CD4-positive, alpha-beta T cell (primary cell): ENCODE measurements around the gene FRMD4B. TPM values are rescaled to one million over a fixed set of nuclear protein-coding genes. Genes with fewer than 3 reads are reported as not detected.
A peak's percentile ranks its signal among the peaks of the same experiment; 100 is the strongest.

Experiments used
- ATAC-seq: fragments of 200-7000 bp; cut with Tn5 transposase; one replicate; pipeline ENCODE4 v1.10.0; 2022; ENCODE audit warnings: mild to moderate bottlenecking; ENCODE audit not compliant: poor library complexity
- CTCF ChIA-PET: fragments of 350-600 bp; sonication (Branson Sonifier 250); formaldehyde crosslinking; loops from one replicate; lab custom pipeline; 2021; ENCODE audit warnings: antibody characterized with exemption, inconsistent platforms; lab: Charles Lee
- POLR2A ChIA-PET: fragments of 350-600 bp; sonication (Branson Sonifier 250); formaldehyde crosslinking; loops from one replicate; lab custom pipeline; 2021; ENCODE audit warnings: antibody characterized with exemption, inconsistent platforms; lab: Charles Lee
- DNase-seq, 14 experiments: peaks; one replicate each; pipeline ENCODE4 v3.0.0-alpha.2; 2013 to 2020; ENCODE audit warnings: mixed read lengths in 2 of 14
- H3K27ac ChIP-seq, 2 donors: one replicate each; pipeline versions ENCODE4 v1.5.1 to v1.7.0; 2013; ENCODE audit warnings: low read length in 2 of 2, low read depth in 1 of 2, mild to moderate bottlenecking in 1 of 2
- H3K27me3 ChIP-seq, 2 experiments: 1 replicate in 1 of 2; 2 replicates in 1 of 2; pipeline versions ENCODE4 v1.6.1 to v1.7.0; 2013; ENCODE audit warnings: low read length in 2 of 2, control low read depth in 1 of 2, mild to moderate bottlenecking in 1 of 2, moderate library complexity in 1 of 2; ENCODE audit not compliant: insufficient read depth in 2 of 2, control insufficient read depth in 1 of 2
- H3K36me3 ChIP-seq: one replicate; pipeline ENCODE4 v1.6.1; 2013; ENCODE audit warnings: low read length, control low read depth; ENCODE audit not compliant: insufficient read depth
- H3K4me1 ChIP-seq: one replicate; pipeline ENCODE4 v1.6.1; 2013; ENCODE audit warnings: low read length, control low read depth; ENCODE audit not compliant: insufficient read depth
- H3K4me3 ChIP-seq: one replicate; pipeline ENCODE4 v1.5.1; 2013; ENCODE audit warnings: mild to moderate bottlenecking, low read length, moderate library complexity
- H3K9me3 ChIP-seq, 2 experiments: 1 replicate in 1 of 2; 2 replicates in 1 of 2; pipeline versions ENCODE4 v1.6.1 to v1.7.0; 2013; ENCODE audit warnings: low read length in 2 of 2, mild to moderate bottlenecking in 2 of 2, control low read depth in 1 of 2, moderate library complexity in 1 of 2; ENCODE audit not compliant: control insufficient read depth in 1 of 2, insufficient read depth in 1 of 2
- H3K27ac Mint-ChIP-seq: one replicate; pipeline ENCODE4 v1.8.0; 2020; ENCODE audit warnings: mixed read lengths
- H3K27me3 Mint-ChIP-seq: one replicate; pipeline ENCODE4 v1.8.0; 2021; ENCODE audit warnings: mixed read lengths
- H3K36me3 Mint-ChIP-seq: one replicate; pipeline ENCODE4 v1.8.0; 2021; ENCODE audit warnings: low read depth, mixed read lengths
- H3K4me1 Mint-ChIP-seq: one replicate; pipeline ENCODE4 v1.8.0; 2021; ENCODE audit warnings: low read depth, mixed read lengths
- H3K4me3 Mint-ChIP-seq: one replicate; pipeline ENCODE4 v1.8.0; 2020; ENCODE audit warnings: mild to moderate bottlenecking, mixed read lengths
- H3K9me3 Mint-ChIP-seq: one replicate; pipeline ENCODE4 v1.8.0; 2020; ENCODE audit warnings: mixed read lengths
- intact Hi-C, 2 experiments: fragments of 100-400 bp; cut with DNase I in 1 of 2; cut with micrococcal nuclease in 1 of 2; formaldehyde crosslinking; loops; one replicate each; pipeline versions ENCODE4 v1.15.1 to v1.9.0; 2023 to 2025; cut with DNase I, micrococcal nuclease
- total RNA-seq, 174 experiments: library from RNA in 2 of 174; stranded (reverse) in 2 of 174; gene quantifications; one replicate each; pipeline ENCODE4 v1.2.3 and lab custom pipeline; 2021 to 2026
- TF ChIP-seq, protein P1 (sequence below): fragments of 200-600 bp; IDR thresholded peaks from one replicate; pipeline ENCODE4 v1.8.0; 2022; ENCODE audit warnings: antibody characterized with exemption, mild to moderate bottlenecking

The FRMD4B gene
- total RNA-seq, 2 experiments from 2014 or later, result 5.5 to 7.7 TPM

DNA sequence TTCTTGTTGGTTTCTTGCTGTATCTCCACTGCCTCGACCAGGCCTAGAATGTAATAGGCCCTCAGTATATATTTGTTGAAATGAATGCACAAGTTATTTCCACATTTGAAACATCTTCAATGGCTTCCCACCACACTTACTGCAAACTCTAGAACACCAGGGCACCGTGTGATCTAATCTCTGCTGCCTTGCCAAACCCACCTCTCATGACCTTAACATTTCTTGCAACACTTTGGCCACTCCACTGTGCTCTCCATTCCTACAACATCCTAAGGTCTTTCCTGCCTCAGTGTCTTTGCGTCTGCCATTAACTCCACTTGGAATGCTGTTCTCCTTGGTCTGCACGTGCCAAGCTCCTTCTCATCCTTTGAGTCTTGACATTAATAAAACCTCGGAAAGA, 14.1 kb downstream of the FRMD4B start:
- CTCF ChIA-PET, result no interaction called here
- TF ChIP-seq, protein P1, sequence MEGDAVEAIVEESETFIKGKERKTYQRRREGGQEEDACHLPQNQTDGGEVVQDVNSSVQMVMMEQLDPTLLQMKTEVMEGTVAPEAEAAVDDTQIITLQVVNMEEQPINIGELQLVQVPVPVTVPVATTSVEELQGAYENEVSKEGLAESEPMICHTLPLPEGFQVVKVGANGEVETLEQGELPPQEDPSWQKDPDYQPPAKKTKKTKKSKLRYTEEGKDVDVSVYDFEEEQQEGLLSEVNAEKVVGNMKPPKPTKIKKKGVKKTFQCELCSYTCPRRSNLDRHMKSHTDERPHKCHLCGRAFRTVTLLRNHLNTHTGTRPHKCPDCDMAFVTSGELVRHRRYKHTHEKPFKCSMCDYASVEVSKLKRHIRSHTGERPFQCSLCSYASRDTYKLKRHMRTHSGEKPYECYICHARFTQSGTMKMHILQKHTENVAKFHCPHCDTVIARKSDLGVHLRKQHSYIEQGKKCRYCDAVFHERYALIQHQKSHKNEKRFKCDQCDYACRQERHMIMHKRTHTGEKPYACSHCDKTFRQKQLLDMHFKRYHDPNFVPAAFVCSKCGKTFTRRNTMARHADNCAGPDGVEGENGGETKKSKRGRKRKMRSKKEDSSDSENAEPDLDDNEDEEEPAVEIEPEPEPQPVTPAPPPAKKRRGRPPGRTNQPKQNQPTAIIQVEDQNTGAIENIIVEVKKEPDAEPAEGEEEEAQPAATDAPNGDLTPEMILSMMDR, result no peak
- H3K4me3 Mint-ChIP-seq, result no peak overlapping the region
- no peaks in the 10 kb centered on the region for H3K9me3 Mint-ChIP-seq
- no peak for DNase-seq
- Histone ChIP-seq H3K9me3 (no peaks in the 10 kb centered on the region), H3K27ac (no peak overlapping the region), H3K27me3 (no peaks in the 10 kb centered on the region), H3K36me3 (no peaks in the 10 kb centered on the region), H3K4me1 (peaks cover 16% of the 10 kb centered on the region), H3K4me3 (no peak overlapping the region)
- intact Hi-C loops, result no loop called here
- H3K27ac Mint-ChIP-seq, result no peak overlapping the region
- H3K36me3 Mint-ChIP-seq, result no peaks in the 10 kb centered on the region
- no peaks in the 10 kb centered on the region for H3K27me3 Mint-ChIP-seq
- POLR2A ChIA-PET, result no interaction called here
- peaks cover 46% of the 10 kb centered on the region for H3K4me1 Mint-ChIP-seq
- ATAC-seq, result no peak

DNA sequence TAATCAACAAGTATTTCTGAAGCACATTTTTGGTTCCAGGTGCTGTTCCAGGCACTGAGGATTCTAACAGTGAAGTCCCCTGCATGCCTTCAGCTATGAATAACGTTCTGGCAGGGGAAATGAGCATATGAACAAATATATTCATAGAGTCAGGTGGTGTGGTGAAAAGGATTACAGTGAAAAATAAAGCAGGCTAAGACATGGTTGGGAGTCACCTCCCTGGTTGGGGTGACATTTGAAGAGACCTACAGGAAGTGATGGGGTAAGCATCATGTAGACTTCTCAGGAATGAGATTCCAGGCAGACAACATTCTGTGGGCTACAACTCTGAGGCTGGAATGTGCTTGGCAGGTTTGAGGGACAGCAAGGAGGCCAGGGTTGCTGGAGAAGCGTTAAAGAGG, 15.0 kb downstream of the FRMD4B start:
- no peaks in the 10 kb centered on the region for H3K27me3 ChIP-seq
- H3K4me1 Mint-ChIP-seq, result peaks cover 46% of the 10 kb centered on the region
- POLR2A ChIA-PET, result no interaction called here
- no peaks in the 10 kb centered on the region for H3K9me3 Mint-ChIP-seq
- peaks cover 16% of the 10 kb centered on the region for H3K4me1 ChIP-seq
- H3K36me3 Mint-ChIP-seq, result no peaks in the 10 kb centered on the region
- H3K4me3 Mint-ChIP-seq, result no peak overlapping the region
- no peaks in the 10 kb centered on the region for H3K36me3 ChIP-seq
- DNase-seq (no peak), ATAC-seq (no peak)
- CTCF ChIA-PET, result no interaction called here
- H3K9me3 ChIP-seq, result no peaks in the 10 kb centered on the region
- no peak overlapping the region for H3K27ac Mint-ChIP-seq
- no peaks in the 10 kb centered on the region for H3K27me3 Mint-ChIP-seq
- no peak overlapping the region for H3K27ac ChIP-seq
- intact Hi-C loops, result no loop called here
- H3K4me3 ChIP-seq, result no peak overlapping the region
- TF ChIP-seq, protein P1, result no peak

DNA sequence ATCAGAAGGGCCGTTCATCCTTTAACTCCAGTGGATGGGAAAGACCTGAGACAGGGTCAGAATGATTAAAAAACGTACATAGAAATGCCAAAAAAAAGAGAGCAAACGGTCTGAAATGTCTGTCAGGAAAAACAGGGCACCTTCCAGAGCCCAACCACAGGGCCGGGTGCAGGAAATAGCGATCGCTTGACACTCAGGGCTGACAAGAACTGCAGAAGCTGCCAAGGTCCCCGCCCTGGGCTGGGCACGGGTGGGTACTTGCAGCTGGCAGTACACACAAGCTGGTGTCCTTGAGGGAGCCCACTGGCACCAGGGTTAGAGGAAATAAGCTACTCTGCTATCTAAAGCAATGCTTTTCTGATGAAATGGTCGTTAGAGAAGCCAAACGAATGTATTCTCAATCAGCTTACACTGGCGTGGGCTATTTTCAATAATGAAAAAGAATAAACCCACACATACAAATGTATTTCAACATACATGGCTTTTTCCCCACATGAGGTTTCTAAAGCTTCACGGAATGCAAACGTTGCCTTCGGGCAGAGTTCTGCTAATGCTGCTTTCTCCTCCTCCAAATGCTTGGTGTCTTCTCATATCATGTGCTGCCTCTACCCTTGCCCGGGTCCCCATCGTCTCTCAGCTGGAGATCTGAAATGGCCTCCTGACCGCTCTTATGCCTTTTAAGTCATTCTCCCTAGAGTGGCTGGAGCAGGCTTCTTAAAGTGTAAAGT, 15.6 kb downstream of the FRMD4B start:
- Mint-ChIP-seq H3K9me3 (no peaks in the 10 kb centered on the region), H3K36me3 (no peaks in the 10 kb centered on the region), H3K4me1 (peaks cover 46% of the 10 kb centered on the region), H3K4me3 (no peak overlapping the region), H3K27me3 (no peaks in the 10 kb centered on the region), H3K27ac (no peak overlapping the region)
- peak in 6 of 14 experiments; percentile 6 to 60 (median 33) for DNase-seq
- intact Hi-C loops, result no loop called here
- ChIA-PET POLR2A (no interaction called here), CTCF (no interaction called here)
- no peaks in the 10 kb centered on the region for H3K36me3 ChIP-seq
- H3K9me3 ChIP-seq, result no peaks in the 10 kb centered on the region
- peaks cover 16% of the 10 kb centered on the region for H3K4me1 ChIP-seq
- ATAC-seq, result peak; percentile 32
- no peak overlapping the region for H3K27ac ChIP-seq
- TF ChIP-seq, protein P1, result no peak
- H3K27me3 ChIP-seq, result no peaks in the 10 kb centered on the region
- no peak overlapping the region for H3K4me3 ChIP-seq
